GM12878 (cell line): Measurements from ENCODE around the gene DDX20. TPM values are rescaled to one million over a fixed set of nuclear protein-coding genes. Genes with fewer than 3 reads are reported as not detected.
A peak's percentile ranks its signal among the peaks of the same experiment; 100 is the strongest.

ENCODE experiments used
- CBX5 ChIP-seq: sonication (generic); IDR thresholded peaks from 2 replicates; pipeline ENCODE4 v1.6.1; 2016; ENCODE audit warnings: low read depth, moderate library complexity, mild to moderate bottlenecking, inconsistent platforms
- CHD1 ChIP-seq: IDR thresholded peaks from 2 replicates; pipeline ENCODE4 v1.6.1; 2012; ENCODE audit warnings: low read depth, low read length, improper control_type of control experiment
- CHD2 ChIP-seq: IDR thresholded peaks from 2 replicates; pipeline ENCODE4 v1.6.1; 2011; ENCODE audit warnings: low read depth, low read length, improper control_type of control experiment, borderline replicate concordance
- CREB1 ChIP-seq: IDR thresholded peaks from 2 replicates; pipeline ENCODE4 v1.6.1; 2012; ENCODE audit warnings: low read depth, mild to moderate bottlenecking, inconsistent platforms
- DPF2 ChIP-seq: fragments of 450-650 bp; IDR thresholded peaks from 2 replicates; pipeline ENCODE4 v1.6.1; 2017; ENCODE audit warnings: mild to moderate bottlenecking
- EED ChIP-seq: sonication (generic); IDR thresholded peaks from 2 replicates; pipeline ENCODE4 v1.6.1; 2016; ENCODE audit warnings: antibody characterized with exemption, low read depth
- GATAD2B ChIP-seq: fragments of 450-650 bp; conservative IDR thresholded peaks from 2 replicates; pipeline ENCODE4 v1.6.1; 2017; ENCODE audit warnings: low read depth, mild to moderate bottlenecking, moderate library complexity
- HDAC2 ChIP-seq: fragments of 200-600 bp; sonication (generic); IDR thresholded peaks from 2 replicates; pipeline ENCODE4 v1.6.1; 2017
- IKZF1 ChIP-seq: fragments of 450-650 bp; conservative IDR thresholded peaks from 2 replicates; pipeline ENCODE4 v1.6.1; 2017; ENCODE audit warnings: antibody characterized with exemption, mild to moderate bottlenecking
- MYB ChIP-seq: fragments of 150-350 bp; IDR thresholded peaks from 2 replicates; pipeline ENCODE4 v1.6.1; 2014; ENCODE audit warnings: mild to moderate bottlenecking, low read depth, low read length, borderline replicate concordance
- NFYB ChIP-seq: IDR thresholded peaks from 2 replicates; pipeline ENCODE4 v1.6.1; 2011; ENCODE audit warnings: low read depth, mild to moderate bottlenecking, low read length, improper control_type of control experiment, moderate library complexity; ENCODE audit not compliant: insufficient read depth
- NR2F1 ChIP-seq: fragments of 450-650 bp; conservative IDR thresholded peaks from 2 replicates; pipeline ENCODE4 v1.6.1; 2017; ENCODE audit warnings: mild to moderate bottlenecking
- PKNOX1 ChIP-seq: fragments of 450-650 bp; IDR thresholded peaks from 2 replicates; pipeline ENCODE4 v1.6.1; 2016; ENCODE audit warnings: mild to moderate bottlenecking
- RAD21 ChIP-seq: IDR thresholded peaks from 2 replicates; pipeline ENCODE4 v1.6.1; 2011; ENCODE audit warnings: mild to moderate bottlenecking, low read depth, low read length, moderate library complexity; ENCODE audit not compliant: insufficient read depth
- SMARCA5 ChIP-seq: fragments of 450-650 bp; IDR thresholded peaks from 2 replicates; pipeline ENCODE4 v1.6.1; 2017; ENCODE audit warnings: mild to moderate bottlenecking
- SP1 ChIP-seq: IDR thresholded peaks from one replicate; pipeline ENCODE4 v1.6.1; 2011; ENCODE audit warnings: low read depth, low read length
- STAT3 ChIP-seq: IDR thresholded peaks from 2 replicates; pipeline ENCODE4 v1.6.1; 2011; ENCODE audit warnings: low read depth, low read length, improper control_type of control experiment
- SUPT20H ChIP-seq: IDR thresholded peaks from 2 replicates; pipeline ENCODE4 v1.6.1; 2011; ENCODE audit warnings: low read depth, mild to moderate bottlenecking, low read length, moderate library complexity, borderline replicate concordance; ENCODE audit not compliant: control insufficient read depth
- TAF1 ChIP-seq: IDR thresholded peaks from 2 replicates; pipeline ENCODE4 v1.6.1; 2011; ENCODE audit warnings: mild to moderate bottlenecking, low read depth, low read length, borderline replicate concordance
- YY1 ChIP-seq: IDR thresholded peaks from 2 replicates; pipeline ENCODE4 v1.6.1; 2011; ENCODE audit warnings: low read depth, mild to moderate bottlenecking, low read length
- ZNF217 ChIP-seq: fragments of 450-650 bp; IDR thresholded peaks from 2 replicates; pipeline ENCODE4 v1.6.1; 2017; ENCODE audit warnings: antibody characterized with exemption, mild to moderate bottlenecking
- ZZZ3 ChIP-seq: IDR thresholded peaks from 2 replicates; pipeline ENCODE4 v1.6.1; 2011; ENCODE audit warnings: low read depth; ENCODE audit not compliant: control insufficient read depth, insufficient read length
- polyA plus RNA-seq, 11 experiments: library from polyadenylated mRNA; depleted of rRNA in 4 of 11; unstranded in 6 of 11; stranded (reverse) in 5 of 11; fragments of >200 nt; fragmentation: Nextera tagmentation in 4 of 11; fragmentation: Illumina TruSeq in 1 of 11; extraction: Ambion mirVana in 4 of 11; extraction: Trizol in 1 of 11; gene quantifications; 1 replicate in 1 of 11; 2 replicates in 10 of 11; pipeline versions ENCODE4 v1.2.1 to v1.2.3, GENCODE V29; 2011 to 2016; ENCODE audit warnings: inconsistent platforms in 2 of 11, missing spikeins in 2 of 11, low read depth in 1 of 11
- total RNA-seq, 4 experiments: library from RNA; depleted of rRNA in 3 of 4; stranded (reverse); fragments of >200 nt in 3 of 4; fragmentation: Illumina TruSeq in 1 of 4; extraction: Trizol in 1 of 4; gene quantifications; 2 replicates each; pipeline versions ENCODE4 v1.2.1 to v1.2.3, GENCODE V29; 2013 to 2021
- TF ChIP-seq, protein P1 (sequence below): fragments of 450-650 bp; formaldehyde crosslinking; IDR thresholded peaks from 2 replicates; pipeline ENCODE4 v1.4.0; 2022; ENCODE audit warnings: mild to moderate bottlenecking, moderate library complexity
- TF ChIP-seq, protein P2 (sequence below): fragments of 150-350 bp; IDR thresholded peaks from 2 replicates; pipeline ENCODE4 v1.6.1; 2016; ENCODE audit warnings: low read depth, low read length

The DDX20 gene
- total and polyA plus RNA-seq, 10 of the 15 experiments (the other 5 are each of a cell fraction or from before 2014, with no cell fraction given): 7.2 to 30.6 (median 25.1) TPM

- TF ChIP-seq, protein P1, sequence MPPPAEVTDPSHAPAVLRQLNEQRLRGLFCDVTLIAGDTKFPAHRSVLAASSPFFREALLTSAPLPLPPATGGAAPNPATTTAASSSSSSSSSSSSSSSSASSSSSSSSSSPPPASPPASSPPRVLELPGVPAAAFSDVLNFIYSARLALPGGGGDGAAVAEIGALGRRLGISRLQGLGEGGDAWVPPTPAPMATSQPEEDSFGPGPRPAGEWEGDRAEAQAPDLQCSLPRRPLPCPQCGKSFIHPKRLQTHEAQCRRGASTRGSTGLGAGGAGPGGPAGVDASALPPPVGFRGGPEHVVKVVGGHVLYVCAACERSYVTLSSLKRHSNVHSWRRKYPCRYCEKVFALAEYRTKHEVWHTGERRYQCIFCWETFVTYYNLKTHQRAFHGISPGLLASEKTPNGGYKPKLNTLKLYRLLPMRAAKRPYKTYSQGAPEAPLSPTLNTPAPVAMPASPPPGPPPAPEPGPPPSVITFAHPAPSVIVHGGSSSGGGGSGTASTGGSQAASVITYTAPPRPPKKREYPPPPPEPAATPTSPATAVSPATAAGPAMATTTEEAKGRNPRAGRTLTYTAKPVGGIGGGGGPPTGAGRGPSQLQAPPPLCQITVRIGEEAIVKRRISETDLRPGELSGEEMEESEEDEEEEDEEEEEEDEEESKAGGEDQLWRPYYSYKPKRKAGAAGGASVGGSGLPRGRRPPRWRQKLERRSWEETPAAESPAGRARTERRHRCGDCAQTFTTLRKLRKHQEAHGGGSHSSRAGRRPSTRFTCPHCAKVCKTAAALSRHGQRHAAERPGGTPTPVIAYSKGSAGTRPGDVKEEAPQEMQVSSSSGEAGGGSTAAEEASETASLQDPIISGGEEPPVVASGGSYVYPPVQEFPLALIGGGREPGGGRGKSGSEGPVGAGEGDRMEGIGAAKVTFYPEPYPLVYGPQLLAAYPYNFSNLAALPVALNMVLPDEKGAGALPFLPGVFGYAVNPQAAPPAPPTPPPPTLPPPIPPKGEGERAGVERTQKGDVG (CRISPR knock-in tag): no peak
- peak; percentile 83; the same call in 1 of the 2 replicates for TF ChIP-seq CBX5
- 0 out of 2 replicates have a peak, but pooled peaks have one; percentile 29 for TF ChIP-seq NFYB
- peak; percentile 99 for TF ChIP-seq CHD2
- TF ChIP-seq, protein P2, sequence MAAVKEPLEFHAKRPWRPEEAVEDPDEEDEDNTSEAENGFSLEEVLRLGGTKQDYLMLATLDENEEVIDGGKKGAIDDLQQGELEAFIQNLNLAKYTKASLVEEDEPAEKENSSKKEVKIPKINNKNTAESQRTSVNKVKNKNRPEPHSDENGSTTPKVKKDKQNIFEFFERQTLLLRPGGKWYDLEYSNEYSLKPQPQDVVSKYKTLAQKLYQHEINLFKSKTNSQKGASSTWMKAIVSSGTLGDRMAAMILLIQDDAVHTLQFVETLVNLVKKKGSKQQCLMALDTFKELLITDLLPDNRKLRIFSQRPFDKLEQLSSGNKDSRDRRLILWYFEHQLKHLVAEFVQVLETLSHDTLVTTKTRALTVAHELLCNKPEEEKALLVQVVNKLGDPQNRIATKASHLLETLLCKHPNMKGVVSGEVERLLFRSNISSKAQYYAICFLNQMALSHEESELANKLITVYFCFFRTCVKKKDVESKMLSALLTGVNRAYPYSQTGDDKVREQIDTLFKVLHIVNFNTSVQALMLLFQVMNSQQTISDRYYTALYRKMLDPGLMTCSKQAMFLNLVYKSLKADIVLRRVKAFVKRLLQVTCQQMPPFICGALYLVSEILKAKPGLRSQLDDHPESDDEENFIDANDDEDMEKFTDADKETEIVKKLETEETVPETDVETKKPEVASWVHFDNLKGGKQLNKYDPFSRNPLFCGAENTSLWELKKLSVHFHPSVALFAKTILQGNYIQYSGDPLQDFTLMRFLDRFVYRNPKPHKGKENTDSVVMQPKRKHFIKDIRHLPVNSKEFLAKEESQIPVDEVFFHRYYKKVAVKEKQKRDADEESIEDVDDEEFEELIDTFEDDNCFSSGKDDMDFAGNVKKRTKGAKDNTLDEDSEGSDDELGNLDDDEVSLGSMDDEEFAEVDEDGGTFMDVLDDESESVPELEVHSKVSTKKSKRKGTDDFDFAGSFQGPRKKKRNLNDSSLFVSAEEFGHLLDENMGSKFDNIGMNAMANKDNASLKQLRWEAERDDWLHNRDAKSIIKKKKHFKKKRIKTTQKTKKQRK: no peak
- peak; percentile 95 for TF ChIP-seq YY1
- peak; percentile 85 for TF ChIP-seq DPF2
- TF ChIP-seq GATAD2B: peak; percentile 85
- TF ChIP-seq HDAC2: 0 out of 2 replicates have a peak, but pooled peaks have one; percentile 46
- TF ChIP-seq ZZZ3: no peak
- peak; percentile 71 for TF ChIP-seq NR2F1
- TF ChIP-seq CREB1: peak; percentile 96
- TF ChIP-seq STAT3: 0 out of 2 replicates have a peak, but pooled peaks have one; percentile 65
- TF ChIP-seq TAF1: peak; percentile 91
- peak; percentile 56 for TF ChIP-seq PKNOX1
- peak; percentile 83 for TF ChIP-seq SP1
- peak; percentile 60 for TF ChIP-seq RAD21
- TF ChIP-seq SMARCA5: peak; percentile 86
- 0 out of 2 replicates have a peak, but pooled peaks have one; percentile 58 for TF ChIP-seq CHD1
- TF ChIP-seq MYB: no peak
- peak; percentile 54; the same call in 1 of the 2 replicates for TF ChIP-seq ZNF217
- peak; percentile 91 for TF ChIP-seq EED
- TF ChIP-seq SUPT20H: no peak
- peak; percentile 99 for TF ChIP-seq IKZF1
These were observed at the start of gene DDX20 (continued) for GRCh38 chr1:111755331-111756123.
